NCI-H748 treated with DMSO at 0.1 percent for 48 hours (cell line): Measurements from ENCODE around the gene ROCK1.
"Not testable (repeated sequence)": the region's sequence is repeated elsewhere in the genome, so short reads cannot be mapped to it uniquely, and the experiment has no call there.

Source experiments
- DNase-seq: peaks from one replicate; lab custom pipeline; 2025; lab: John Stamatoyannopoulos, UW

Gene ROCK1

GRCh38 chr18:21052385-21052784 lies 59.2 kb downstream of the ROCK1 start:
- no peak for DNase-seq

- DNase-seq, result no peak
Observed at GRCh38 chr18:21051620-21052019, 60.0 kb downstream of the ROCK1 start.

DNA sequence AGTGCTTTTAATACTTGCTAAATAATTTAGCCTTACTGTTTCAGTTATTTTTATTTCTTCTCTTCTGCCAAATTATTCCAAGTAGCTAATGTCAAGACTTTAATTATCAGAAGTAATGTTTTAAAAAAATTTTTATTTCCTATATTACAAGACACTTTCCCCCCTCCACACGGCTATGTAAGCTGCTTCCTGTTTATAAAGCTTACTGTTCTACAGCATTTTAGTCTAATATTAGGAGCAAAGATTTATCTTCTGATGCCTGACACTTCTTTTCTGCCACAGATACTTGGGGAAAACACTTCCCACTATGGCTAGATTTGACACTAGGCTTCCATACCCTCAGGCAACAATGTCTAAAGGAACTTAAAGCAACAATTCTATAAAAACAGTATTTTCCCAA lies 62.3 kb downstream of the ROCK1 start:
- no peak for DNase-seq

GRCh38 chr18:21047126-21047525 lies 64.5 kb downstream of the ROCK1 start:
- no peak for DNase-seq

GRCh38 chr18:21040466-21040865 lies 71.1 kb downstream of the ROCK1 start:
- no peak for DNase-seq

GRCh38 chr18:21038201-21038600 lies 73.4 kb downstream of the ROCK1 start:
- DNase-seq, result no peak

DNA sequence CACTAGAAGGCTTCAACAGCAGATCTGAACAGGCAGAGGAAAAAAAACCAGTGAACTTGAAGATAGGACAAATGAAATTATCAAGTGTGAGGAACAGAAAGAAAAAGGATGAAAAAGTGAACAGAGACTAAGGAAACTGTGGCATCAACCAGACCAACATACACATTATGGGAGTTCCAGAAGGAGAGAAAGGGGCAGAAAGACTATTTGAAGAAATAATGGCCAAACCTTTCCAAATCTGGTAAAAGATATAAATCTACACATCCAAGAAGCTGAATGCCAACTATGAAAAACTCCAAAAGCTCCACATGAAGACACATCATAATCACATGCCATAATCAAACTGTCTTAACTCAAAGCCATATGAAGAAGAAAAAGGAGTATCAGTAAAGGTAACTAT lies 79.8 kb downstream of the ROCK1 start:
- DNase-seq, result no peak

GRCh38 chr18:21018257-21018656 lies 93.4 kb downstream of the ROCK1 start:
- not testable (repeated sequence) for DNase-seq

DNA sequence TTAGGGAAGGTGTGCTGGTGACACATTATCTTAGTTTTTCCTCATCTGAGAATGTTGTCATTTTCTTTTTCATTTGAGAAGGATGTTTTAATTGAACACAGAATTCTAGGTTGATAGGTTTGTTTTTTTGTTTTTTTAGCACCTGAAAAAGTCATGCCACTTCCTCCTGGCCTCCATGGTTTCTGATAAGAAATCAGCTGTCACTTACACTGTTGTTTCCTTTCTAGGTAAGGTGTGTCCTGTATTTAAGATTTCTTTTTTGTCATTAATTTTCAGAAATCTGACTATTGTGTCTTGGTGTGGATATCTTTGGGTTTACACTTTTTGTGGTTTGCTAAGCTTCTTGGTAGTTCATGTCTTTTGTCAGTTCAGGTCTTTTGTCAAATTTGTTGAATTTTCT lies 99.3 kb downstream of the ROCK1 start:
- DNase-seq, result no peak

DNA sequence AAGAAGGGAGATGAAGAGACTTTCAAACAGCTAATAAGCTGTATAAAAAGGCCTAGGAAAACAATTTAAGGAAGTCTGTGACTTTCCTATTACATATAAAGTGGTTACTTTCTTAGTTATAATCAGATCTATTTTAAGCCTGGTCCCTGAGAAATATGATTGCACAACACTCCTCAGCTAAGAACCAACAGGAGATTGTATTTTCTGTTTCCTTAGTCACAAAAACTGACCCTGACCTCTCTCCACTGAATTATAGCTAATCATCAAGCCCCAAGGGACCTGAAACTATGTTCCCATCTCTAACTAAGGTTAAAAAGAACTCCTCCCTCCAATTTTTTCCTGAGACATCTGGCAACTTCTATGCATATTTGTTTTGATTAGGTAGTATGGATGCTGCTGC lies 106.9 kb downstream of the ROCK1 start:
- DNase-seq, result no peak

DNA sequence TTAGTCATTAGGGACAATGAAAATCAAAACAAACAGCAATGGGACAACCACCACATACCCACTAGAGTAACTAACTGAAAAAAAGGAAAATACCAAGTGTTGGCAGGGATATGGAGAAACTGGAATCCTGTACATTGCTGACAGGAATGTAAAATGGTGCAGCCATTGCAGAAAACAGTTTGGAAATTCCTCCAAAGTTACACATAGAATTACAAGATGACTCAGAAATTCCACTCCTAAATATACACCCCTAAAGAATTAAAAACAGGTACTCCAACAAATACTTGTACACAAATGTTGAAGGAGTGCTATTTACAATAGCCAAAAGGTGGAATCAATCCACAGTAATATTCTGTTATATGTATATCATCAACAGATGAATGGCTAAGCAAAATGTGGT lies 110.9 kb downstream of the ROCK1 start:
- no peak for DNase-seq

GRCh38 chr18:20997371-20997770 lies 114.2 kb downstream of the ROCK1 start:
- DNase-seq, result no peak

- no peak for DNase-seq
Observed at GRCh38 chr18:20996418-20996817, 115.2 kb downstream of the ROCK1 start.

DNA sequence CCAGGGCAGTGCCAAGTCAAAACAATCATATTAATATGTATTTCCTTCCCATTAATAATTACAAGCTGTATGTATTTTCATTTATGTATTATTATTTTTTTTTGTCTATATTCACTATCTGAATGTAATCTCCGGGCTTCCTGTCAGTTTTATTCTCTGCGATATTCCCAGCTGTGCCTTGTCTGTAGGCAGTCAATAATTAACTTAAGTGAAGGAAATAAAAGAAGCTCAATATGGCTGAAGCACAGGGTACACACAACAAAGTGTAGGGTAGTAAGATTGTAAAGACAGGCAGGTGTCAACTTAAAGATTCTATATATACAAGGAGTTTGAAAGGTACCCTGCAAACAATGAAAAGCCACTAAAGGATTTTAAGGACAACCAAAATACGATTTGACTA lies 122.9 kb downstream of the ROCK1 start:
- DNase-seq, result no peak

- DNase-seq, result no peak
Observed at GRCh38 chr18:20975077-20975476, 136.5 kb downstream of the ROCK1 start.

DNA sequence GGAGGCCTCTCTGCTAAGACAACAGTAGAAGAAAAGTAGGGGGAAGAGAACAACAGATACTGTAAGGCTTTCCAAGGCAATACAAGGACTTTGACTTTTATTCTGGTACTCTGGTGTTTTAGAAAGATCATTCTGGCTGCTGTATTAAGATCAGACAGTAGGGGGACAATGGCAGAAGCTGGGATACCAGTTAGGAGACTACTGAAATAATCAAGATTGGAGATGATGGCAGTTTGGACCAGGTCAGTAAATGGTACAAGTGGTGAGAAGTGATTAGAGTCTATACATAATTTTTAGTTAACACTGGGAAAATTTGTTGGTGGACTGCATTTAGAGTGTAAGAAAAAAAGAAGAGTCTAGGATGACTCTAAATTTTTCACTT lies 139.7 kb downstream of the ROCK1 start:
- peak; percentile 10 for DNase-seq

GRCh38 chr18:20966795-20967194 lies 144.8 kb downstream of the ROCK1 start:
- DNase-seq, result no peak

DNA sequence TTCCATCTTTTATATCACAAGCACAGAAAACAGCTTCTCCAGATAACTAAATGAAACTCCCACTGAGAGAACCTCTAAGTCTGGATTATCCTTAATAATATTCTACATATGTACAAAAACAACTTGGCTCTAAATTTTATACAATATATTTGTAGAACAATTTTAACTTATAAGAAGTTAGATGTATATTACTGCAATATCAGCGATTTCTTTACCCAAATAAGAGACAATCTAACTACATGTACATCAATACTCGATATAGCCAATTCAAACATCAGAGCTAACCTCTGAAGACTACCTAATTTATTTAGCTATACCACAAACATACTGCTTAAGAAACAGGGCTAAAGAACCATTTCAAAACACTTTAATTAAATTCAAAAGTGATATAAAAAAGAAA lies 148.6 kb downstream of the ROCK1 start:
- DNase-seq, result no peak

- DNase-seq, result no peak
Observed at GRCh38 chr18:20960735-20961134, 150.9 kb downstream of the ROCK1 start.

- not testable (repeated sequence) for DNase-seq
Observed at GRCh38 chr18:20950827-20951226, 160.8 kb downstream of the ROCK1 start.
